ENCODE measurements around the gene NLGN1.

Gene NLGN1

DNA sequence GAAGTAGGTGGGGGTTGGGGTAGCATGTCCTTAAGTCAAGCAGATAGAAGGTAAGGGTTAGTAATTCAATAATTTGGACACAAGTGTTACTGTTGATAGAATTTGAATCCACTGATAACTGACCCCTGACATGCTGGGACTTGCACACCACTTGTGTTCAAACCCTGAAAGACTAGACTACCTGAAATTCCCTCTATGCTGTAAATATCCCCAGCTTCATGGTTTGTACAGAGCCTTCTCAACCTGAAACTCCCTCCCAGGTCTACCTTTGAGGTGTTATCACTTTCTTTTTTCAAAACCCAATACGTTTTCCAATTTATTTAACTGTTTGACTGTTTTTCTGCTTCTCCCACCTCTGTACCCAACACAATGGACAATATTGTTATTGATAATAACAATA lies 459.6 kb downstream of the NLGN1 start:
- no peaks in the 10 kb centered on the region for H3K4me1 ChIP-seq (ENCODE audit: control insufficient read depth in 1 of 2, insufficient read depth in 1 of 2, low read depth in 1 of 2, low read length in 1 of 2)
- no peaks in the 10 kb centered on the region for H3K9me3 ChIP-seq

DNA sequence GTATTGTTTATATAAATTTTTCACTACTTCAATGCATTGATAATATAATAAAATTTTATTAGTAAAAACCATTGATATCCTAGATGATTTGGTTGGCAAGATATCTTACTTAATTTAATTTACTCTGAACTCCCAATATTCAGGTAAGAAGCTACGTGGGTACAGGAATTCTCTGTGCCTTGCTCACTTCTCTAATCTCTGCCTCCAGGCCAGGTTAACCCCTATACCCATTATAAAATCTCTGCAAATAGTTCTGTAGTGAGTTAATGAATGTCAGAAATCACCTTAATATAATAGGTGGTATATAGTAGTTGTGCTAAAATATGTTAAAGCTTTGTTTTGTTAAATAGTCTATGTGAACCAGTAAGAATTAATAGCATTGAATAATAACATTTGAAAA lies 465.2 kb downstream of the NLGN1 start:
- TF ChIP-seq, protein P1, sequence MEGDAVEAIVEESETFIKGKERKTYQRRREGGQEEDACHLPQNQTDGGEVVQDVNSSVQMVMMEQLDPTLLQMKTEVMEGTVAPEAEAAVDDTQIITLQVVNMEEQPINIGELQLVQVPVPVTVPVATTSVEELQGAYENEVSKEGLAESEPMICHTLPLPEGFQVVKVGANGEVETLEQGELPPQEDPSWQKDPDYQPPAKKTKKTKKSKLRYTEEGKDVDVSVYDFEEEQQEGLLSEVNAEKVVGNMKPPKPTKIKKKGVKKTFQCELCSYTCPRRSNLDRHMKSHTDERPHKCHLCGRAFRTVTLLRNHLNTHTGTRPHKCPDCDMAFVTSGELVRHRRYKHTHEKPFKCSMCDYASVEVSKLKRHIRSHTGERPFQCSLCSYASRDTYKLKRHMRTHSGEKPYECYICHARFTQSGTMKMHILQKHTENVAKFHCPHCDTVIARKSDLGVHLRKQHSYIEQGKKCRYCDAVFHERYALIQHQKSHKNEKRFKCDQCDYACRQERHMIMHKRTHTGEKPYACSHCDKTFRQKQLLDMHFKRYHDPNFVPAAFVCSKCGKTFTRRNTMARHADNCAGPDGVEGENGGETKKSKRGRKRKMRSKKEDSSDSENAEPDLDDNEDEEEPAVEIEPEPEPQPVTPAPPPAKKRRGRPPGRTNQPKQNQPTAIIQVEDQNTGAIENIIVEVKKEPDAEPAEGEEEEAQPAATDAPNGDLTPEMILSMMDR (IDR thresholded peaks at IDR 0.05) = no peak
- no peaks in the 10 kb centered on the region for H3K4me1 ChIP-seq (ENCODE audit: control insufficient read depth in 1 of 2, insufficient read depth in 1 of 2, low read depth in 1 of 2, low read length in 1 of 2)
- no peak overlapping the region for H3K4me3 ChIP-seq (ENCODE audit: low read depth in 1 of 2, low read length in 1 of 2)
- no peak overlapping the region for H3K27ac ChIP-seq
- H3K9me3 ChIP-seq = no peaks in the 10 kb centered on the region
- no peaks in the 10 kb centered on the region for H3K36me3 ChIP-seq
- H3K27me3 ChIP-seq = no peaks in the 10 kb centered on the region

More for the DNA sequence above, 459.6 kb downstream of the NLGN1 start:
- Histone ChIP-seq H3K4me3 (ENCODE audit: low read depth in 1 of 2, low read length in 1 of 2) (no peak overlapping the region), H3K27ac (no peak overlapping the region), H3K36me3 (no peaks in the 10 kb centered on the region), H3K27me3 (no peaks in the 10 kb centered on the region)
- TF ChIP-seq, protein P1 (IDR thresholded peaks at IDR 0.05) = no peak

DNA sequence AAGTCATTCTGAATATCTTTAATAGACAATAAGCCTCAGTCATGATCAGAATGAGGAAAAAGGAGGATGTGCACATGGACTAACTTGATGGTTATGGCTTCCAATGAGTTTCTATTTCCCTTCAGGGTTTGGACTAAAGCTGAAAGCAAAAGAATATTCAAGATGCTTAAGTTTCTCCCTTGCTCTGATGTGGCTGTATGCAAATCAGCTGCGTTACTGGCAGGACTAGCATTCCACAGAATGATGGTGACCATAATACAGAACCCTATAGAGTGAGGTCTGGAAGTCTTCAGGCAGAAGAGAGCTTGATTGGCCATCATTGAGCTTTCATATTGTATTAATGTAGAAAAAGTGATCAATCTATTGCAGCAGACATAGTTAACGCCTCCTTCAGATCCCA lies 466.0 kb downstream of the NLGN1 start:
- Histone ChIP-seq H3K27me3 (no peaks in the 10 kb centered on the region), H3K27ac (no peak overlapping the region), H3K36me3 (no peaks in the 10 kb centered on the region), H3K9me3 (no peaks in the 10 kb centered on the region), H3K4me1 (ENCODE audit: control insufficient read depth in 1 of 2, insufficient read depth in 1 of 2, low read depth in 1 of 2, low read length in 1 of 2) (no peaks in the 10 kb centered on the region), H3K4me3 (ENCODE audit: low read depth in 1 of 2, low read length in 1 of 2) (no peak overlapping the region)
- TF ChIP-seq, protein P1 (IDR thresholded peaks at IDR 0.05) = no peak

DNA sequence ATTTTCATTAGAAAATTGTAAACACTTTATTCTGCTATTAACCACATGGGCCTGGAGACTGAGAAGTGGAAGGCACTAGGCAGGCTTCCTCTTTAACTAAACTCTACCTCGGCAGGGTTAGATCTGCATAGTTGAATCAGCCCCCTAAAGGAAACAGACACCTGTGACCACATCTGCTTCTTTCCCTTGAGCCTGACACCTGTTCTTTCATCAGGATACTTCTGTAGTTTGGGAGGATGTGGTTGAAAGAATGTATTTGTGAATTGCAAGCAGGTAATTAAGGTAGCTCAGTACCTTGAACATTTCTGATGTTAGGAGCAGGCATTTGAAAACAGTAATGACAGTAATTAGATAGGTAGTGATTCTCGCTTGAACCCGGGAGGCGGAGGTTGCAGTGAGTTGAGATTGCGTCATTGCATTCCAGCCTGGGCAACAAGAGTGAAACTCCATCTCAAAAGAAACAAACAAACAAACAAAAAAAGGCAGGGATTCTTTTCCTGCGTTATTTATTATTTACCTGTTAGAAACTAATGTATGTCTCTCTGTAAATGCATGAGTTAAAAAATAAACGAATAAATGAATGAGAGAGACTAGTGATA lies 468.5 kb downstream of the NLGN1 start:
- H3K4me1 ChIP-seq (ENCODE audit: control insufficient read depth in 1 of 2, insufficient read depth in 1 of 2, low read depth in 1 of 2, low read length in 1 of 2) = no peaks in the 10 kb centered on the region
- TF ChIP-seq, protein P1 (IDR thresholded peaks at IDR 0.05) = no peak

GRCh38 chr3:173869766-173870165 lies 472.2 kb downstream of the NLGN1 start:
- Histone ChIP-seq H3K9me3 (no peaks in the 10 kb centered on the region), H3K27ac (no peak overlapping the region), H3K4me3 (ENCODE audit: low read depth in 1 of 2, low read length in 1 of 2) (no peak overlapping the region), H3K27me3 (no peaks in the 10 kb centered on the region), H3K4me1 (ENCODE audit: control insufficient read depth in 1 of 2, insufficient read depth in 1 of 2, low read depth in 1 of 2, low read length in 1 of 2) (no peaks in the 10 kb centered on the region), H3K36me3 (no peaks in the 10 kb centered on the region)
- TF ChIP-seq, protein P1 (IDR thresholded peaks at IDR 0.05) = no peak

More for the DNA sequence above, 468.5 kb downstream of the NLGN1 start:
- no peaks in the 10 kb centered on the region for H3K27me3 ChIP-seq
- no peak overlapping the region for H3K27ac ChIP-seq
- no peaks in the 10 kb centered on the region for H3K9me3 ChIP-seq
- H3K36me3 ChIP-seq = no peaks in the 10 kb centered on the region
- H3K4me3 ChIP-seq (ENCODE audit: low read depth in 1 of 2, low read length in 1 of 2) = no peak overlapping the region
